Measurements from ENCODE around the gene AIRE. TPM values are rescaled to one million over a fixed set of nuclear protein-coding genes. Genes with fewer than 3 reads are reported as not detected.

The AIRE gene
- total RNA-seq, 1 donor from 2014 or later: 0.17 TPM

GRCh38 chr21:44267655-44268142, 18.0 kb upstream of the AIRE start:
- H3K4me3 ChIP-seq (ENCODE audit: low read depth, low read length): no peak overlapping the region
- no peak for DNase-seq (ENCODE audit: low read depth)
- peaks cover 5% of the 10 kb centered on the region for H3K27me3 ChIP-seq (ENCODE audit: control insufficient read depth, insufficient read depth, low read length)
- H3K36me3 ChIP-seq (ENCODE audit: control insufficient read depth, insufficient read depth, low read length): no peaks in the 10 kb centered on the region
- no peak for TF ChIP-seq CTCF (IDR thresholded peaks at IDR 0.05; ENCODE audit: insufficient read depth, low read length, poor library complexity, severe bottlenecking)

- TF ChIP-seq CTCF (IDR thresholded peaks at IDR 0.05; ENCODE audit: insufficient read depth, low read length, poor library complexity, severe bottlenecking): no peak
- no peaks in the 10 kb centered on the region for H3K36me3 ChIP-seq (ENCODE audit: control insufficient read depth, insufficient read depth, low read length)
- DNase-seq (ENCODE audit: low read depth): no peak
- no peak overlapping the region for H3K4me3 ChIP-seq (ENCODE audit: low read depth, low read length)
- no peaks in the 10 kb centered on the region for H3K27me3 ChIP-seq (ENCODE audit: control insufficient read depth, insufficient read depth, low read length)
Measured at GRCh38 chr21:44269090-44269489, 16.6 kb upstream of the AIRE start.

GRCh38 chr21:44271558-44272283, 14.0 kb upstream of the AIRE start:
- H3K4me3 ChIP-seq (ENCODE audit: low read depth, low read length): no peak overlapping the region
- H3K27me3 ChIP-seq (ENCODE audit: control insufficient read depth, insufficient read depth, low read length): no peaks in the 10 kb centered on the region

GRCh38 chr21:44272284-44272858, 13.3 kb upstream of the AIRE start:
- no peak for DNase-seq (ENCODE audit: low read depth)
- no peak for TF ChIP-seq CTCF (IDR thresholded peaks at IDR 0.05; ENCODE audit: insufficient read depth, low read length, poor library complexity, severe bottlenecking)
- H3K27me3 ChIP-seq (ENCODE audit: control insufficient read depth, insufficient read depth, low read length): no peaks in the 10 kb centered on the region
- H3K4me3 ChIP-seq (ENCODE audit: low read depth, low read length): no peak overlapping the region
- no peaks in the 10 kb centered on the region for H3K36me3 ChIP-seq (ENCODE audit: control insufficient read depth, insufficient read depth, low read length)

More at GRCh38 chr21:44271558-44272283, 14.0 kb upstream of the AIRE start:
- H3K36me3 ChIP-seq (ENCODE audit: control insufficient read depth, insufficient read depth, low read length): no peaks in the 10 kb centered on the region
- no peak for TF ChIP-seq CTCF (IDR thresholded peaks at IDR 0.05; ENCODE audit: insufficient read depth, low read length, poor library complexity, severe bottlenecking)
- DNase-seq (ENCODE audit: low read depth): no peak

GRCh38 chr21:44273046-44273445, 12.6 kb upstream of the AIRE start:
- no peak for DNase-seq (ENCODE audit: low read depth)
- no peak for TF ChIP-seq CTCF (IDR thresholded peaks at IDR 0.05; ENCODE audit: insufficient read depth, low read length, poor library complexity, severe bottlenecking)
- H3K36me3 ChIP-seq (ENCODE audit: control insufficient read depth, insufficient read depth, low read length): no peaks in the 10 kb centered on the region

More at GRCh38 chr21:44273046-44273445, 12.6 kb upstream of the AIRE start:
- no peak overlapping the region for H3K4me3 ChIP-seq (ENCODE audit: low read depth, low read length)
- H3K27me3 ChIP-seq (ENCODE audit: control insufficient read depth, insufficient read depth, low read length): no peaks in the 10 kb centered on the region
